HG02610 (cell line): ENCODE results near the gene UBN2.
A peak's percentile ranks its signal among the peaks of the same experiment; 100 is the strongest.

Source experiments
- ATAC-seq: cut with Tn5 transposase; IDR thresholded peaks from one replicate; pipeline ENCODE4 v1.9.1; 2021; ENCODE audit warnings: mild to moderate bottlenecking, moderate library complexity; ENCODE audit not compliant: unreplicated experiment

The UBN2 gene

GRCh38 chr7:139231513-139232376 lies 708 bp downstream of the UBN2 start:
- peak; percentile 31 for ATAC-seq

GRCh38 chr7:139232377-139232717 lies 1.3 kb downstream of the UBN2 start:
- no peak for ATAC-seq

DNA sequence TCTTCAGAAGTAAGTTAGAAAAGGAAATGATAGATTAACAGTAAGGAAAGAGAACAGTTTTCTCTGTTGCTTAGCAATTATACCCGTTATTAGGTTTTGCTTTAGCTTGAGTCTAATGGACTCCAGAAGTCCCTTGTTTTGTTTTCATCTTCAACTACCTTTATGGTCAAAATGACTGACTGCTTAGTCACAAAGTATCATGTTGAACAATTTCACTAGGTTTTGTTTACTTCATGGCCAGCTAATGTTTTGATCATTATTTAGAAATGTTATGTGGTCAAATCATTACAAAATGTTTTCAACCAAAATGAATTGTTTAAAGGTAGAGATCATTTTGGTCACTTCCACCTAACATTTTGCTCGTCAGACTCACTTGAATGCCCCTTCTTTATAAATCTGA lies 1.9 kb downstream of the UBN2 start:
- no peak for ATAC-seq

DNA sequence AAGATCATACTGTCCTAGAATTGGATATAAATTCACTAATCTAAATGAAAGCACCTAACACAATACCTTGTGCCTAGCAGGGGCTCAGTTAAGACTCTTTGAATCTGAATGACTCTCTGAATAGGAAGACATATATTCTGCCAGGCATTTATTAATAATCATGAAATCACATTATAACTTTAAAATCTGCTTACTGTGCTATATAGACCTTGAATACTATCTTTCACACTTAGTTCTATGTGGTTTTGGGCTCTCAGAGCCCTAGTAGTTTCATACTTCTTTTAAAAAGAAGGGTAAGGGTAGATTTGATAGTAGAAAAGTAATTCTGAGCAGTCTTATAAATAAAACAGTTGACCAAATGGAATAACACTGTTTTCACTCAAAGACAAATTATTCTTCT lies 10.2 kb downstream of the UBN2 start:
- ATAC-seq, result no peak

GRCh38 chr7:139242741-139243281 lies 11.8 kb downstream of the UBN2 start:
- ATAC-seq, result peak; percentile 74

DNA sequence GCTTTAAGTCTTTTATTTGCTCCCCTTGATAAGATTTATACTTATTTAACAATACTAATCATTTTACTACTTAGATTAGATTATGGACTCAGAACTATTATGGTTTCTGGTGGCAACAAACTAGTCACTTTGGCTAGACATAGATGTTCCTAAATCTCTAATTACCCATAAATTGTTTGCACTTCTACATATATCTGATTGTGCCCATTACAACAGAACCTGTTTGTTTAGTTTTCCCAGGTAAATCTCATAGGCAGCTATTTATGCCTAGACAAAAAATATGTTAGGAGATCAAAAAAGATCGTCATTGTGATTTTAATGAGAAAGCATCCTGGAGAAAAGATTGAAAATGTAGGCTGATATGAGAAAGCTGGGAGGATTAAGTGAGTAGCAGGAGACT lies 14.4 kb downstream of the UBN2 start:
- ATAC-seq, result no peak

DNA sequence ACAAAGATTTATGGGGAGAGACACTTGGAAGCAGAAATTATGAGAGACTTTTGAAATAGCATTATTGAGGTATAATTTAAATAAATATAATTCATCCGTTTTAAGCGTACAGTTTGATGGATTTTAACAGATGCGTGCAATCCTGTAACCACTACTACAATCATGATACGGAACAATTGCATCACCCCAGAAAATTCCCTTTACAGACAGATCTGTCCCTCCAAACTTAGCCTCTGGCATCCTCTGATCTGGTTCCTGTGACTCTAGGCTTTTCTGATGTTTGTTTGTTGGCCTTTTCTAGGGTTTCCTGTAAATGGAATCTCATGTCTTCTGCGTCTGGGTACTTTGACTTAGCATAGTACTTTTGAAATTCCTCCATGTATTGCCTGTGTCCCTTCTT lies 15.5 kb downstream of the UBN2 start:
- ATAC-seq, result no peak

- no peak for ATAC-seq
Observed at GRCh38 chr7:139246905-139247304, 15.9 kb downstream of the UBN2 start.

DNA sequence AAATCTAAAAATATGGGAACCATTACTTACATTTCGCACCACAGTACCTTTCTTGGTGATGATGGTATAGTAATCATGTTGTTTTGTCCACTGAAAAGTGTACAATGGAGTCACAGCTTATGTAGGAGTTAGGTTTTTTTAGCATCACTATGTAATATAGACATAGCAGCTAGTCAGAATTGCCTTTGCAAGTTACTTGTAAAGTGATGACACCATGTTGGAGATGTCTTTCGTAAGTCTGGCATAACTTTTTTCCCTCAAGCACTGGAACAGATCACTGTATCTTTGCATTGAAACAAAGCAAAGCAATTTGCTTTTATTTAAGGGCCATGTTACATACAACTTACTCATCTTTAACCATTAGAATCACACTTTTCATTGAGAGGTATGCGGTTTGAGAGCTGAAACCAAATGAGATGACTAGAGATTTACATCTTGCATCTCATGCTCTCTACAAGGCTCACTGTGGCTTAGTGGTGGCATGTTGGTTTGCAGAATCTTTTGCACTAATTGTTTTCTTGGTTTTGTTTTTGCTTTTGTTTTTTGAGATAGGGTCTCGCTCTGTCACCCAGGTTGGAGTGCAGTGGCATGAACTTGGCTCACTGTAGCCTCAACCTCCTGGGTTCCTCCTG lies 18.3 kb downstream of the UBN2 start:
- ATAC-seq, result no peak

GRCh38 chr7:139252451-139252850 lies 21.4 kb downstream of the UBN2 start:
- no peak for ATAC-seq

DNA sequence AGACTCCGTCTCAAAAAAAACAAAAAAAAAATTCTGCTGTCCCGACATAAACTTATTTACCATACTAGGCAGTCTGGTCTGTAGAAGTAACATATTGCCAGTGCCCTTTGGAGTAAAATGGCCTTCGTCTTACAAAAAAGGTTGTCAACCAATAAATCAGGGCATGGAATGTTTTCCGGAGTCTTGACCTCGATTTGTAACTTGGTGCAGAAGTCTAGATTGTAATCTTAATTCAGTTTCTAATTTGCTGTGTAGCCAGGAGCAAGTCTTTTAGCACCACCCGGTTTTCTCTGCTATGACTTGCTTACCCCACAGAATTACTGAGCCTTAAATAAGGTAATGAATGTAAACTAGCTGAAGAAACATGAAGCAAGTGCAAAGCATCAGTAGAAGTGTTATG lies 23.2 kb downstream of the UBN2 start:
- ATAC-seq, result no peak

- ATAC-seq, result no peak
Observed at GRCh38 chr7:139254728-139255127, 23.7 kb downstream of the UBN2 start.

- ATAC-seq, result no peak
Observed at GRCh38 chr7:139255290-139255689, 24.3 kb downstream of the UBN2 start.

GRCh38 chr7:139259142-139259541 lies 28.1 kb downstream of the UBN2 start:
- ATAC-seq, result no peak

DNA sequence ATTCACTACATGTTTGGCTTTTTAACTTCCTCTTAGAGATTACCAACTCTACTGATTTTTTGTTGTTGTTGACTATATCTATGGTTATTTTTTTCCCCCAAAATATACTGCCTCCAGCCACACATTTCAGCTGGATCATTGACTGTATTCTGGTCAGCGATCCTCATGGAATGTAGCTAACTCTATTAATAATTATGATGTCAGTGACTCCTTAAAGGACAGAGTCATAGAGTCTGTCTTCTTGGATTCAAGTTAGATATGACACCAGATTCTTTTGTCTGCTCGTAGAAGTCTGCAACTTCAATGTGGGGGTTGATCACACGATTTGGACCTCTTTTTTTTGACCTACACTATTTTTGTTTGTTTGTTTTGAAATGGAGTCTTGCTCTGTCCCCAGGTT lies 33.2 kb downstream of the UBN2 start:
- ATAC-seq, result no peak

- no peak for ATAC-seq
Observed at GRCh38 chr7:139265673-139266072, 34.6 kb downstream of the UBN2 start.

- ATAC-seq, result no peak
Observed at GRCh38 chr7:139271718-139272628, 40.9 kb downstream of the UBN2 start.

DNA sequence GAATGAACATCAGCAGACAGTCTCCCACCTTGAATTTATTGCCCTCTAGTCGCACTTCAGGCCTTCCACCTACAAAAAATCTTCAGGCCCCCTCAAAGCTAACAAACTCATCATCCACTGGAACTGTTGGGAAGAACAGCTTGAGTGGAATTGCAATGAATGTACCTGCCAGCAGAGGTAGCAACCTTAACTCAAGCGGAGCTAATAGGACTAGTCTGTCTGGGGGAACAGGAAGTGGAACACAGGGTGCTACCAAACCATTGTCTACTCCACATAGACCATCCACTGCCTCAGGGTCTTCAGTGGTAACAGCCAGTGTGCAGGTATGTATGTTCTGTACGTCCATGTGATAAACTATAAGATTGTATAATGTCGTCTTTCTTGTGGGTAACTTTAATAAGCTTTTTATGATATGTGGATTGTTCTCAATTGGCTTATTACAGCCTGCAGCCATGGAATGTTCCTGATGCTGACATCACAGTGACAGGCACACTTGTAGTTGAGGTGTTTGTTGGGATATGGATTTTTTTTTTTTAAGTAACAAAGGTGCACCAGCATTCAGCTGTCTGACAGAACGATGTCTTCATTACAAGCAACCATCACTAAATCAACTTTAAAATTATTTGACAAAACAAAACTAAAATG lies 53.3 kb downstream of the UBN2 start:
- ATAC-seq, result no peak

DNA sequence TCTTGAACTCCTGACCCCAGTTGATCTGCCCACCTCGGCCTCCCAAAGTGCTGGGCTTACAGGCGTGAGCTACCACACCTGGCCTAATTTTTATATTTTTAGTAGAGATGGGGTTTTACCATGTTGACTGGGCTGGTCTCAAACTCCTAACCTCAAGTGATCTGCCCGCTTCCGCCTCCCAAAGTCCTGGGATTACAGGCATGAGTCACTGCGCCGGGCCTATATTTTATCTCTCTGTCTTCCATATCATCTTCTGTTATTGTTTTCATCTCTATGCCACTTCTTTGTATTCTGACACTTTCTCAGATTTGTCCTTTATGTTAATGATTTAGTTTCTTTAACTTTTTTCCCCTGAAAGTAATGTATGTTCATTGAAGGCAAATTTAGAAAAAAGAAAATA lies 55.1 kb downstream of the UBN2 start:
- no peak for ATAC-seq

DNA sequence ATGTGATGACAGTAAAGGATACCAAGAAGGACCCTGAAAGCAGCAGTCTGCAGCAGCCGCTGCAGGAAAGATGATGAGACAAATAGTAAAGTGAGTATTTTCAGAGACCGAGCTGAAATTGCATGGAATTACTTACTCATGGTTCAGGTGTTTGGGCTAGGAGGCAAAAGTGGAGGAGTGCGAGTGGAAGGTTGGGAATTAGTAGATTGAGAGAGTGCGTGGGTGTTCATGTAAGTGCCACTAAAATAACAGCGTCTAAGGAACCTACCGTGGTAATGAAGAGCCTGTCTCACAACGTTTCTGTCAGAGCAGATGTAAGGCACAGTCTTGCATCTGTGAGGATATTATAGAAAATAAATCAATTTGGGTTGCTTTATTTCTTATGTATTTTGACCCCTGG lies 61.8 kb downstream of the UBN2 start:
- no peak for ATAC-seq

GRCh38 chr7:139293534-139293933 lies 62.5 kb downstream of the UBN2 start:
- no peak for ATAC-seq
